K562 (cell line): ENCODE results near the gene LCP2. TPM values are rescaled to one million over a fixed set of nuclear protein-coding genes. Genes with fewer than 3 reads are reported as not detected.

Experiments used
- ATAC-seq: fragments of 200-7000 bp; cut with Tn5 transposase; 3 replicates; pipeline ENCODE4 v1.9.1; 2020; ENCODE audit warnings: moderate library complexity
- BruUV-seq: library from RNA; stranded (reverse); fragments of 400-500 nt; replicated peaks from 2 replicates; lab custom pipeline; 2021; lab: Mats Ljungman, UMichigan
- CTCF ChIA-PET: fragments of 300-600 bp; formaldehyde crosslinking; extraction: SDS; loops from one replicate; lab custom pipeline; 2021; ENCODE audit warnings: low intra/inter-chr PET ratio; lab: Yijun Ruan, JAX
- POLR2A ChIA-PET: fragments of 300-600, 350-650 bp; sonication (Branson Sonifier 250); formaldehyde crosslinking; extraction: SDS; loops from one replicate; lab custom pipeline; 2021; ENCODE audit warnings: antibody characterized with exemption, inconsistent platforms; lab: Yijun Ruan, JAX
- DNase-seq, 4 experiments: peaks; one replicate each; pipeline versions ENCODE4 v3.0.0 to v3.0.0-alpha.2; 2011 to 2018; ENCODE audit warnings: low spot score in 3 of 4, mixed read lengths in 3 of 4; ENCODE audit errors: extremely low read depth in 1 of 4
- FAIRE-seq: peaks from 2 replicates; lab custom pipeline; 2011; peaks lifted over from hg19 to GRCh38; lab: Jason Lieb, UNC
- H2AFZ ChIP-seq: 2 replicates; pipeline ENCODE4 v1.6.0; 2011; ENCODE audit warnings: low read depth, low read length, control low read depth, inconsistent platforms
- H3K27ac ChIP-seq: fragments of 200-600 bp; 3 replicates; pipeline ENCODE4 v1.8.0; 2011; ENCODE audit warnings: low read depth, mild to moderate bottlenecking, control low read depth, inconsistent platforms, low read length, moderate library complexity, mixed read lengths; ENCODE audit errors: extremely low read depth
- H3K27me3 ChIP-seq, 2 experiments: fragments of 300-600 bp in 1 of 2; 2 replicates in 1 of 2; 3 replicates in 1 of 2; pipeline versions ENCODE4 v1.6.0 to v1.8.0; 2011; ENCODE audit warnings: inconsistent platforms in 2 of 2, low read length in 2 of 2, mild to moderate bottlenecking in 1 of 2, mixed read lengths in 1 of 2, moderate library complexity in 1 of 2; ENCODE audit not compliant: control insufficient read depth in 2 of 2, insufficient read depth in 2 of 2
- H3K36me3 ChIP-seq: fragments of 300-600 bp; 3 replicates; pipeline ENCODE4 v1.8.0; 2011; ENCODE audit warnings: mild to moderate bottlenecking, low read length, inconsistent platforms; ENCODE audit not compliant: control insufficient read depth, insufficient read depth
- H3K4me1 ChIP-seq, 2 experiments: fragments of 200-600 bp in 1 of 2; replicated peaks in 1 of 2; 2 replicates in 1 of 2; 3 replicates in 1 of 2; pipeline versions ENCODE4 v1.5.1 to v1.8.0; 2011; ENCODE audit warnings: inconsistent platforms in 2 of 2, low read length in 2 of 2, mild to moderate bottlenecking in 1 of 2, mixed read lengths in 1 of 2, moderate library complexity in 1 of 2; ENCODE audit not compliant: control insufficient read depth in 2 of 2, insufficient read depth in 2 of 2
- H3K4me2 ChIP-seq: 2 replicates; pipeline ENCODE4 v1.6.1; 2011; ENCODE audit warnings: low read length, control low read depth, inconsistent platforms, mixed read lengths; ENCODE audit not compliant: insufficient read depth
- H3K4me3 ChIP-seq: fragments of 200-600 bp; sonication (generic), shearing (Covaris generic); 2 replicates; pipeline ENCODE4 v1.5.1; 2016; ENCODE audit warnings: control low read depth, inconsistent platforms
- H3K79me2 ChIP-seq: fragments of 200-600 bp; 3 replicates; pipeline ENCODE4 v1.8.0; 2011; ENCODE audit warnings: low read length, inconsistent platforms; ENCODE audit not compliant: control insufficient read depth, insufficient read depth
- H3K9ac ChIP-seq, 2 experiments: 2 replicates each; pipeline versions ENCODE4 v1.6.0 to v1.6.1; 2011; ENCODE audit warnings: low read depth in 2 of 2, low read length in 2 of 2, control low read depth in 1 of 2, inconsistent platforms in 1 of 2, mild to moderate bottlenecking in 1 of 2, mixed read lengths in 1 of 2; ENCODE audit not compliant: insufficient read depth in 1 of 2
- H3K9me1 ChIP-seq: one replicate; pipeline ENCODE4 v1.6.0; 2011; ENCODE audit warnings: inconsistent platforms, mild to moderate bottlenecking, low read length, moderate library complexity; ENCODE audit not compliant: control insufficient read depth, insufficient read depth
- H3K9me3 ChIP-seq: replicated peaks from 2 replicates; pipeline ENCODE4 v1.5.1; 2011; ENCODE audit warnings: low read depth, low read length, inconsistent platforms; ENCODE audit not compliant: control insufficient read depth, insufficient read depth
- H4K20me1 ChIP-seq: replicated peaks from 2 replicates; pipeline ENCODE4 v1.6.1; 2011; ENCODE audit warnings: low read length, inconsistent platforms, mixed read lengths; ENCODE audit not compliant: control insufficient read depth, insufficient read depth
- ATF3 ChIP-seq, 2 experiments: fragments of 450-650 bp in 1 of 2; sonication (generic) in 1 of 2; formaldehyde crosslinking in 1 of 2; IDR thresholded peaks in 1 of 2; conservative IDR thresholded peaks in 1 of 2; 2 replicates each; pipeline versions ENCODE4 v1.6.1 to v1.8.1; 2016 to 2023; ENCODE audit warnings: mild to moderate bottlenecking in 2 of 2, moderate library complexity in 2 of 2, inconsistent platforms in 1 of 2, missing genetic modification reagents in 1 of 2
- BCL6 ChIP-seq: fragments of 250-450 bp; sonication (Bioruptor Pico); IDR thresholded peaks from 2 replicates; pipeline ENCODE4 v1.4.0; 2020
- CEBPB ChIP-seq: fragments of 450-650 bp; IDR thresholded peaks from 2 replicates; pipeline ENCODE4 v1.6.1; 2016; ENCODE audit warnings: missing genetic modification characterization, missing compliant biosample characterization
- CEBPG ChIP-seq, 3 experiments: fragments of 200-800 bp in 1 of 3; sonication (Bioruptor generic) in 1 of 3; sonication (generic) in 1 of 3; formaldehyde crosslinking in 1 of 3; IDR thresholded peaks in 2 of 3; conservative IDR thresholded peaks in 1 of 3; 2 replicates each; pipeline versions ENCODE4 v1.6.1 to v1.8.0; 2016 to 2022; ENCODE audit warnings: missing compliant biosample characterization in 2 of 3, missing genetic modification characterization in 2 of 3, mild to moderate bottlenecking in 1 of 3, missing genetic modification reagents in 1 of 3
- GABPB1 ChIP-seq: sonication (generic); formaldehyde crosslinking; IDR thresholded peaks from 2 replicates; pipeline ENCODE4 v1.8.0; 2022; ENCODE audit warnings: mild to moderate bottlenecking, missing genetic modification reagents
- PHF21A ChIP-seq: fragments of 450-650 bp; IDR thresholded peaks from 2 replicates; pipeline ENCODE4 v1.6.1; 2017; ENCODE audit warnings: low read depth, borderline replicate concordance
- RFX7 ChIP-seq: fragments of 250-450 bp; sonication (Bioruptor Pico); IDR thresholded peaks from 2 replicates; pipeline ENCODE4 v1.5.1; 2021; ENCODE audit warnings: mild to moderate bottlenecking
- WGBS: fragments of 100-300 bp; shearing (Covaris generic); methylation state at CpG from one replicate; pipeline ENCODE4 v1.1.6; 2016; ENCODE audit warnings: low coverage, mixed read lengths; ENCODE audit not compliant: insufficient coverage; ENCODE audit errors: missing lambda C conversion rate; 5-methylcytosine and 5-hydroxymethylcytosine counted together
- in situ Hi-C: fragments of 300-500 bp; cut with MboI; formaldehyde crosslinking; loops from 4 replicates; pipeline ENCODE4 v1.15.0; 2018; ENCODE audit warnings: inconsistent platforms, mixed read lengths
- intact Hi-C: fragments of 100-400 bp; cut with micrococcal nuclease; formaldehyde crosslinking; loops from 2 replicates; pipeline ENCODE4 v1.14.2; 2022
- polyA plus RNA-seq, 8 experiments: library from polyadenylated mRNA; depleted of rRNA in 4 of 8; stranded (reverse) in 5 of 8; unstranded in 3 of 8; fragments of >200 nt; fragmentation: Nextera tagmentation in 2 of 8; fragmentation: Illumina TruSeq in 1 of 8; extraction: Ambion mirVana in 2 of 8; extraction: Trizol in 1 of 8; gene quantifications; 2 replicates each; pipeline versions ENCODE4 v1.2.1 to v1.2.3, GENCODE V29; 2011 to 2014; ENCODE audit warnings: inconsistent platforms in 1 of 8, missing spikeins in 1 of 8
- total RNA-seq, 7 experiments: library from RNA; depleted of rRNA in 6 of 7; stranded (reverse); fragments of >200 nt in 6 of 7; fragmentation: Illumina TruSeq in 2 of 7; extraction: Trizol in 2 of 7; gene quantifications; 2 replicates each; pipeline versions ENCODE4 v1.2.1 to v1.2.3, GENCODE V29; 2011 to 2021; ENCODE audit warnings: low replicate concordance in 1 of 7
- TF ChIP-seq, protein P1 (sequence below): IDR thresholded peaks from 2 replicates; pipeline ENCODE4 v1.6.1; 2011; ENCODE audit not compliant: insufficient read length; ENCODE audit errors: extremely low read depth
- TF ChIP-seq, protein P2 (sequence below): IDR thresholded peaks from 2 replicates; pipeline ENCODE4 v1.6.1; 2016; ENCODE audit warnings: missing genetic modification characterization, missing compliant biosample characterization
- TF ChIP-seq, protein P3 (sequence below): fragments of 450-650 bp; IDR thresholded peaks from 2 replicates; pipeline ENCODE4 v1.6.1; 2017; ENCODE audit warnings: antibody characterized with exemption

LCP2 gene
- total and polyA plus RNA-seq, 9 of the 15 experiments (the other 6 are each of a cell fraction or from before 2014, with no cell fraction given), result 4.0 to 31.3 (median 14.6) TPM

- intact Hi-C loops, result no loop called here
- Histone ChIP-seq H3K4me2 (no peak overlapping the region), H2AFZ (no peak overlapping the region), H4K20me1 (no peaks in the 10 kb centered on the region), H3K4me1 (no peaks in the 10 kb centered on the region), H3K9ac (no peak overlapping the region), H3K27me3 (no peaks in the 10 kb centered on the region), H3K27ac (no peak overlapping the region), H3K36me3 (no peaks in the 10 kb centered on the region), H3K9me3 (no peaks in the 10 kb centered on the region), H3K9me1 (no peaks in the 10 kb centered on the region), H3K79me2 (no peaks in the 10 kb centered on the region), H3K4me3 (no peak overlapping the region)
- no peak for ATAC-seq
- no peak for FAIRE-seq
- ChIA-PET CTCF (no interaction called here), POLR2A (interaction anchor here (0.7 kb wide), 1 partner anchor 71 kb away, joined by 4 read pairs; no protein-coding TSS in a partner anchor)
- TF ChIP-seq CEBPG (CRISPR knock-in tag; IDR thresholded peaks at IDR 0.05) (no peak), CEBPG (tag; conservative IDR thresholded peaks at IDR 0.05 in 1 of 2, IDR thresholded peaks at IDR 0.05 in 1 of 2) (peak; percentile 13 to 60; a peak in 2 of 4 replicates), RFX7 (no peak), BCL6 (CRISPR knock-in tag) (no peak), ATF3 (IDR thresholded peaks at IDR 0.05) (0 out of 2 replicates have a peak, but pooled peaks have one; percentile 35), ATF3 (CRISPR knock-in tag; conservative IDR thresholded peaks at IDR 0.05) (no peak), CEBPB (tag) (peak; percentile 24; the same call in 1 of the 2 replicates), GABPB1 (CRISPR knock-in tag) (no peak), PHF21A (no peak)
- TF ChIP-seq, protein P1, sequence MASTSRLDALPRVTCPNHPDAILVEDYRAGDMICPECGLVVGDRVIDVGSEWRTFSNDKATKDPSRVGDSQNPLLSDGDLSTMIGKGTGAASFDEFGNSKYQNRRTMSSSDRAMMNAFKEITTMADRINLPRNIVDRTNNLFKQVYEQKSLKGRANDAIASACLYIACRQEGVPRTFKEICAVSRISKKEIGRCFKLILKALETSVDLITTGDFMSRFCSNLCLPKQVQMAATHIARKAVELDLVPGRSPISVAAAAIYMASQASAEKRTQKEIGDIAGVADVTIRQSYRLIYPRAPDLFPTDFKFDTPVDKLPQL, result no peak
- TF ChIP-seq, protein P2, sequence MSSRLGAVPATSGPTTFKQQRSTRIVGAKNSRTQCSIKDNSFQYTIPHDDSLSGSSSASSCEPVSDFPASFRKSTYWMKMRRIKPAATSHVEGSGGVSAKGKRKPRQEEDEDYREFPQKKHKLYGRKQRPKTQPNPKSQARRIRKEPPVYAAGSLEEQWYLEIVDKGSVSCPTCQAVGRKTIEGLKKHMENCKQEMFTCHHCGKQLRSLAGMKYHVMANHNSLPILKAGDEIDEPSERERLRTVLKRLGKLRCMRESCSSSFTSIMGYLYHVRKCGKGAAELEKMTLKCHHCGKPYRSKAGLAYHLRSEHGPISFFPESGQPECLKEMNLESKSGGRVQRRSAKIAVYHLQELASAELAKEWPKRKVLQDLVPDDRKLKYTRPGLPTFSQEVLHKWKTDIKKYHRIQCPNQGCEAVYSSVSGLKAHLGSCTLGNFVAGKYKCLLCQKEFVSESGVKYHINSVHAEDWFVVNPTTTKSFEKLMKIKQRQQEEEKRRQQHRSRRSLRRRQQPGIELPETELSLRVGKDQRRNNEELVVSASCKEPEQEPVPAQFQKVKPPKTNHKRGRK (tag), result no peak
- TF ChIP-seq, protein P3, sequence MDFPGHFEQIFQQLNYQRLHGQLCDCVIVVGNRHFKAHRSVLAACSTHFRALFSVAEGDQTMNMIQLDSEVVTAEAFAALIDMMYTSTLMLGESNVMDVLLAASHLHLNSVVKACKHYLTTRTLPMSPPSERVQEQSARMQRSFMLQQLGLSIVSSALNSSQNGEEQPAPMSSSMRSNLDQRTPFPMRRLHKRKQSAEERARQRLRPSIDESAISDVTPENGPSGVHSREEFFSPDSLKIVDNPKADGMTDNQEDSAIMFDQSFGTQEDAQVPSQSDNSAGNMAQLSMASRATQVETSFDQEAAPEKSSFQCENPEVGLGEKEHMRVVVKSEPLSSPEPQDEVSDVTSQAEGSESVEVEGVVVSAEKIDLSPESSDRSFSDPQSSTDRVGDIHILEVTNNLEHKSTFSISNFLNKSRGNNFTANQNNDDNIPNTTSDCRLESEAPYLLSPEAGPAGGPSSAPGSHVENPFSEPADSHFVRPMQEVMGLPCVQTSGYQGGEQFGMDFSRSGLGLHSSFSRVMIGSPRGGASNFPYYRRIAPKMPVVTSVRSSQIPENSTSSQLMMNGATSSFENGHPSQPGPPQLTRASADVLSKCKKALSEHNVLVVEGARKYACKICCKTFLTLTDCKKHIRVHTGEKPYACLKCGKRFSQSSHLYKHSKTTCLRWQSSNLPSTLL, result no peak
- no peak for DNase-seq
- in situ Hi-C loops, result loop anchor here (25.0 kb wide), 1 partner anchor 1224 kb away; no protein-coding TSS in a partner anchor
- WGBS, result 0% methylated on average over 1 of the region's 1 CpG
- BruUV-seq, result no TSS peak
These were observed 85.8 kb downstream of the LCP2 start for GRCh38 chr5:170211575-170212334.
